ENCODE data around the gene SPAG5. TPM values are rescaled to one million over a fixed set of nuclear protein-coding genes. Genes with fewer than 3 reads are reported as not detected.

SPAG5 gene
- total and polyA plus RNA-seq, 2 experiments from 2014 or later = 99.6 to 104 TPM

DNA sequence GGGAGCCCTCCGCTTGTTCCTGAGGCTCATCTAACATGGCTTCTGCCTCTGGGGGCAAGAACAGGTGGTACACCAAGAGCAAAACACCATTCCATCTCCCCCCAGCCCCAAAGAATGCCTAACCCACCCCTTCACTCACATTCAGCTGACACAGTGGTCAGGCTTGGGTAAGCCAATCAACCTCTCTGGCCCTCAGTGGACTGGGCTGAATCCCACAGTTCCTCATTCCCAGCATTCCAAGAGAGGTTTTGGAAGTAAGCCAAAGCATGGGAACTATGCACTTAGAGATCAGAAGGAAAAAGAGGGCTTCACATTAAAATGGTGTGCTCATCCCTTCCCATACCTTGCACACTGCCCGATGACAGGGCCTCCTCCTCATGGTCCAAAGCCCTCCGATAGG, 35.4 kb downstream of the SPAG5 start:
- no peaks in the 10 kb centered on the region for H3K9me3 Mint-ChIP-seq
- no peaks in the 10 kb centered on the region for H3K4me1 Mint-ChIP-seq
- Histone ChIP-seq H3K4me1 (ENCODE audit: insufficient read depth) (no peaks in the 10 kb centered on the region), H3K36me3 (ENCODE audit: insufficient read depth) (peaks cover 5% of the 10 kb centered on the region), H3K9me2 (ENCODE audit: insufficient read depth) (no peaks in the 10 kb centered on the region), H3K27ac (ENCODE audit: low read depth) (no peak overlapping the region), H3K4me3 (no peak overlapping the region), H3K4me2 (no peak overlapping the region), H3K79me2 (replicated peaks; ENCODE audit: insufficient read depth) (peaks cover 20% of the 10 kb centered on the region), H3F3A (replicated peaks; ENCODE audit: low read depth) (no peaks in the 10 kb centered on the region), H3K27me3 (ENCODE audit: insufficient read depth) (no peaks in the 10 kb centered on the region), H4K20me1 (replicated peaks; ENCODE audit: insufficient read depth) (peaks cover 6% of the 10 kb centered on the region; the same call in 1 of the 2 replicates), H2AFZ (no peak overlapping the region)
- TF ChIP-seq STAT1 (IDR thresholded peaks at IDR 0.05; ENCODE audit: unreplicated experiment) (no peak), ZNF114 (CRISPR knock-in tag; IDR thresholded peaks at IDR 0.05) (no peak), NANOG (IDR thresholded peaks at IDR 0.05; ENCODE audit: borderline replicate concordance) (no peak), CREB1 (CRISPR knock-in tag; IDR thresholded peaks at IDR 0.05; ENCODE audit: low read depth) (no peak), POLR2AphosphoS5 (IDR thresholded peaks at IDR 0.05; ENCODE audit: low read depth) (no peak)
- TF ChIP-seq, protein P1, sequence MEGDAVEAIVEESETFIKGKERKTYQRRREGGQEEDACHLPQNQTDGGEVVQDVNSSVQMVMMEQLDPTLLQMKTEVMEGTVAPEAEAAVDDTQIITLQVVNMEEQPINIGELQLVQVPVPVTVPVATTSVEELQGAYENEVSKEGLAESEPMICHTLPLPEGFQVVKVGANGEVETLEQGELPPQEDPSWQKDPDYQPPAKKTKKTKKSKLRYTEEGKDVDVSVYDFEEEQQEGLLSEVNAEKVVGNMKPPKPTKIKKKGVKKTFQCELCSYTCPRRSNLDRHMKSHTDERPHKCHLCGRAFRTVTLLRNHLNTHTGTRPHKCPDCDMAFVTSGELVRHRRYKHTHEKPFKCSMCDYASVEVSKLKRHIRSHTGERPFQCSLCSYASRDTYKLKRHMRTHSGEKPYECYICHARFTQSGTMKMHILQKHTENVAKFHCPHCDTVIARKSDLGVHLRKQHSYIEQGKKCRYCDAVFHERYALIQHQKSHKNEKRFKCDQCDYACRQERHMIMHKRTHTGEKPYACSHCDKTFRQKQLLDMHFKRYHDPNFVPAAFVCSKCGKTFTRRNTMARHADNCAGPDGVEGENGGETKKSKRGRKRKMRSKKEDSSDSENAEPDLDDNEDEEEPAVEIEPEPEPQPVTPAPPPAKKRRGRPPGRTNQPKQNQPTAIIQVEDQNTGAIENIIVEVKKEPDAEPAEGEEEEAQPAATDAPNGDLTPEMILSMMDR (conservative IDR thresholded peaks at IDR 0.05; ENCODE audit: low read depth in 2 of 2) = no peak
- TF ChIP-seq, protein P2, sequence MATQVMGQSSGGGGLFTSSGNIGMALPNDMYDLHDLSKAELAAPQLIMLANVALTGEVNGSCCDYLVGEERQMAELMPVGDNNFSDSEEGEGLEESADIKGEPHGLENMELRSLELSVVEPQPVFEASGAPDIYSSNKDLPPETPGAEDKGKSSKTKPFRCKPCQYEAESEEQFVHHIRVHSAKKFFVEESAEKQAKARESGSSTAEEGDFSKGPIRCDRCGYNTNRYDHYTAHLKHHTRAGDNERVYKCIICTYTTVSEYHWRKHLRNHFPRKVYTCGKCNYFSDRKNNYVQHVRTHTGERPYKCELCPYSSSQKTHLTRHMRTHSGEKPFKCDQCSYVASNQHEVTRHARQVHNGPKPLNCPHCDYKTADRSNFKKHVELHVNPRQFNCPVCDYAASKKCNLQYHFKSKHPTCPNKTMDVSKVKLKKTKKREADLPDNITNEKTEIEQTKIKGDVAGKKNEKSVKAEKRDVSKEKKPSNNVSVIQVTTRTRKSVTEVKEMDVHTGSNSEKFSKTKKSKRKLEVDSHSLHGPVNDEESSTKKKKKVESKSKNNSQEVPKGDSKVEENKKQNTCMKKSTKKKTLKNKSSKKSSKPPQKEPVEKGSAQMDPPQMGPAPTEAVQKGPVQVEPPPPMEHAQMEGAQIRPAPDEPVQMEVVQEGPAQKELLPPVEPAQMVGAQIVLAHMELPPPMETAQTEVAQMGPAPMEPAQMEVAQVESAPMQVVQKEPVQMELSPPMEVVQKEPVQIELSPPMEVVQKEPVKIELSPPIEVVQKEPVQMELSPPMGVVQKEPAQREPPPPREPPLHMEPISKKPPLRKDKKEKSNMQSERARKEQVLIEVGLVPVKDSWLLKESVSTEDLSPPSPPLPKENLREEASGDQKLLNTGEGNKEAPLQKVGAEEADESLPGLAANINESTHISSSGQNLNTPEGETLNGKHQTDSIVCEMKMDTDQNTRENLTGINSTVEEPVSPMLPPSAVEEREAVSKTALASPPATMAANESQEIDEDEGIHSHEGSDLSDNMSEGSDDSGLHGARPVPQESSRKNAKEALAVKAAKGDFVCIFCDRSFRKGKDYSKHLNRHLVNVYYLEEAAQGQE (IDR thresholded peaks at IDR 0.05; ENCODE audit: unreplicated experiment) = no peak
- TF ChIP-seq, protein P3, sequence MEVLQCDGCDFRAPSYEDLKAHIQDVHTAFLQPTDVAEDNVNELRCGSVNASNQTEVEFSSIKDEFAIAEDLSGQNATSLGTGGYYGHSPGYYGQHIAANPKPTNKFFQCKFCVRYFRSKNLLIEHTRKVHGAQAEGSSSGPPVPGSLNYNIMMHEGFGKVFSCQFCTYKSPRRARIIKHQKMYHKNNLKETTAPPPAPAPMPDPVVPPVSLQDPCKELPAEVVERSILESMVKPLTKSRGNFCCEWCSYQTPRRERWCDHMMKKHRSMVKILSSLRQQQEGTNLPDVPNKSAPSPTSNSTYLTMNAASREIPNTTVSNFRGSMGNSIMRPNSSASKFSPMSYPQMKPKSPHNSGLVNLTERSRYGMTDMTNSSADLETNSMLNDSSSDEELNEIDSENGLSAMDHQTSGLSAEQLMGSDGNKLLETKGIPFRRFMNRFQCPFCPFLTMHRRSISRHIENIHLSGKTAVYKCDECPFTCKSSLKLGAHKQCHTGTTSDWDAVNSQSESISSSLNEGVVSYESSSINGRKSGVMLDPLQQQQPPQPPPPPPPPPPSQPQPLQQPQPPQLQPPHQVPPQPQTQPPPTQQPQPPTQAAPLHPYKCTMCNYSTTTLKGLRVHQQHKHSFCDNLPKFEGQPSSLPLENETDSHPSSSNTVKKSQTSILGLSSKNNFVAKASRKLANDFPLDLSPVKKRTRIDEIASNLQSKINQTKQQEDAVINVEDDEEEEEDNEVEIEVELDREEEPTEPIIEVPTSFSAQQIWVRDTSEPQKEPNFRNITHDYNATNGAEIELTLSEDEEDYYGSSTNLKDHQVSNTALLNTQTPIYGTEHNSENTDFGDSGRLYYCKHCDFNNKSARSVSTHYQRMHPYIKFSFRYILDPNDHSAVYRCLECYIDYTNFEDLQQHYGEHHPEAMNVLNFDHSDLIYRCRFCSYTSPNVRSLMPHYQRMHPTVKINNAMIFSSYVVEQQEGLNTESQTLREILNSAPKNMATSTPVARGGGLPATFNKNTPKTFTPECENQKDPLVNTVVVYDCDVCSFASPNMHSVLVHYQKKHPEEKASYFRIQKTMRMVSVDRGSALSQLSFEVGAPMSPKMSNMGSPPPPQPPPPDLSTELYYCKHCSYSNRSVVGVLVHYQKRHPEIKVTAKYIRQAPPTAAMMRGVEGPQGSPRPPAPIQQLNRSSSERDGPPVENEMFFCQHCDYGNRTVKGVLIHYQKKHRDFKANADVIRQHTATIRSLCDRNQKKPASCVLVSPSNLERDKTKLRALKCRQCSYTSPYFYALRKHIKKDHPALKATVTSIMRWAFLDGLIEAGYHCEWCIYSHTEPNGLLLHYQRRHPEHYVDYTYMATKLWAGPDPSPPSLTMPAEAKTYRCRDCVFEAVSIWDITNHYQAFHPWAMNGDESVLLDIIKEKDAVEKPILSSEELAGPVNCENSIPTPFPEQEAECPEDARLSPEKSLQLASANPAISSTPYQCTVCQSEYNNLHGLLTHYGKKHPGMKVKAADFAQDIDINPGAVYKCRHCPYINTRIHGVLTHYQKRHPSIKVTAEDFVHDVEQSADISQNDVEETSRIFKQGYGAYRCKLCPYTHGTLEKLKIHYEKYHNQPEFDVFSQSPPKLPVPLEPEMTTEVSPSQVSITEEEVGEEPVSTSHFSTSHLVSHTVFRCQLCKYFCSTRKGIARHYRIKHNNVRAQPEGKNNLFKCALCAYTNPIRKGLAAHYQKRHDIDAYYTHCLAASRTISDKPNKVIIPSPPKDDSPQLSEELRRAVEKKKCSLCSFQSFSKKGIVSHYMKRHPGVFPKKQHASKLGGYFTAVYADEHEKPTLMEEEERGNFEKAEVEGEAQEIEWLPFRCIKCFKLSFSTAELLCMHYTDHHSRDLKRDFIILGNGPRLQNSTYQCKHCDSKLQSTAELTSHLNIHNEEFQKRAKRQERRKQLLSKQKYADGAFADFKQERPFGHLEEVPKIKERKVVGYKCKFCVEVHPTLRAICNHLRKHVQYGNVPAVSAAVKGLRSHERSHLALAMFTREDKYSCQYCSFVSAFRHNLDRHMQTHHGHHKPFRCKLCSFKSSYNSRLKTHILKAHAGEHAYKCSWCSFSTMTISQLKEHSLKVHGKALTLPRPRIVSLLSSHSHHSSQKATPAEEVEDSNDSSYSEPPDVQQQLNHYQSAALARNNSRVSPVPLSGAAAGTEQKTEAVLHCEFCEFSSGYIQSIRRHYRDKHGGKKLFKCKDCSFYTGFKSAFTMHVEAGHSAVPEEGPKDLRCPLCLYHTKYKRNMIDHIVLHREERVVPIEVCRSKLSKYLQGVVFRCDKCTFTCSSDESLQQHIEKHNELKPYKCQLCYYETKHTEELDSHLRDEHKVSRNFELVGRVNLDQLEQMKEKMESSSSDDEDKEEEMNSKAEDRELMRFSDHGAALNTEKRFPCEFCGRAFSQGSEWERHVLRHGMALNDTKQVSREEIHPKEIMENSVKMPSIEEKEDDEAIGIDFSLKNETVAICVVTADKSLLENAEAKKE (CRISPR knock-in tag; IDR thresholded peaks at IDR 0.05) = no peak
- TF ChIP-seq, protein P4, sequence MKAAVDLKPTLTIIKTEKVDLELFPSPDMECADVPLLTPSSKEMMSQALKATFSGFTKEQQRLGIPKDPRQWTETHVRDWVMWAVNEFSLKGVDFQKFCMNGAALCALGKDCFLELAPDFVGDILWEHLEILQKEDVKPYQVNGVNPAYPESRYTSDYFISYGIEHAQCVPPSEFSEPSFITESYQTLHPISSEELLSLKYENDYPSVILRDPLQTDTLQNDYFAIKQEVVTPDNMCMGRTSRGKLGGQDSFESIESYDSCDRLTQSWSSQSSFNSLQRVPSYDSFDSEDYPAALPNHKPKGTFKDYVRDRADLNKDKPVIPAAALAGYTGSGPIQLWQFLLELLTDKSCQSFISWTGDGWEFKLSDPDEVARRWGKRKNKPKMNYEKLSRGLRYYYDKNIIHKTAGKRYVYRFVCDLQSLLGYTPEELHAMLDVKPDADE (IDR thresholded peaks at IDR 0.05) = no peak
- H3K4me3 Mint-ChIP-seq = no peak overlapping the region
- H3K27ac Mint-ChIP-seq = no peak overlapping the region
- no peak for DNase-seq (ENCODE audit: low spot score)
- H3K36me3 Mint-ChIP-seq (ENCODE audit: low read depth) = peaks cover 39% of the 10 kb centered on the region
- ATAC-seq = no peak
- no peaks in the 10 kb centered on the region for H3K27me3 Mint-ChIP-seq (ENCODE audit: insufficient read depth, low read depth, poor library complexity)

Measured in GM23338 (cell line).